NB4 (cell line): Measurements from ENCODE around the gene SLC25A44.

Experiments used
- DNase-seq: peaks from one replicate; pipeline ENCODE4 v3.0.0; 2010; ENCODE audit warnings: low read depth
- H3K4me3 ChIP-seq: one replicate; pipeline ENCODE4 v1.5.1; 2011; ENCODE audit warnings: mild to moderate bottlenecking, low read depth, low read length, moderate library complexity
- CTCF ChIP-seq: IDR thresholded peaks from one replicate; pipeline ENCODE4 v1.5.1; 2012; ENCODE audit warnings: low read depth, low read length
- MAX ChIP-seq: IDR thresholded peaks from 2 replicates; pipeline ENCODE4 v1.6.1; 2011; ENCODE audit warnings: low read depth, low read length
- MYC ChIP-seq: IDR thresholded peaks from 2 replicates; pipeline ENCODE4 v1.6.1; 2011; ENCODE audit warnings: low read depth, low read length
- POLR2A ChIP-seq: IDR thresholded peaks from 2 replicates; pipeline ENCODE4 v1.6.1; 2011; ENCODE audit warnings: mild to moderate bottlenecking; ENCODE audit not compliant: insufficient read length; ENCODE audit errors: extremely low read depth

The SLC25A44 gene

GRCh38 chr1:156160000-156160742 is 33.7 kb upstream of the SLC25A44 start:
- no peak for TF ChIP-seq POLR2A
- TF ChIP-seq CTCF: no peak
- TF ChIP-seq MAX: no peak
- no peak for TF ChIP-seq MYC
- no peak overlapping the region for H3K4me3 ChIP-seq
- DNase-seq: no peak

- no peak overlapping the region for H3K4me3 ChIP-seq
- TF ChIP-seq CTCF (no peak), MYC (no peak), POLR2A (no peak), MAX (no peak)
- DNase-seq: no peak
These were observed 33.1 kb upstream of the SLC25A44 start for GRCh38 chr1:156160743-156161171.

GRCh38 chr1:156162430-156163037 is 31.4 kb upstream of the SLC25A44 start:
- TF ChIP-seq MYC (no peak), POLR2A (no peak), MAX (no peak), CTCF (no peak)
- DNase-seq: no peak
- H3K4me3 ChIP-seq: no peak overlapping the region

GRCh38 chr1:156163712-156164111 is 30.2 kb upstream of the SLC25A44 start:
- TF ChIP-seq MYC (no peak), MAX (no peak), CTCF (no peak), POLR2A (no peak)
- DNase-seq: no peak

GRCh38 chr1:156164125-156164831 is 29.6 kb upstream of the SLC25A44 start:
- H3K4me3 ChIP-seq: no peak overlapping the region
- DNase-seq: no peak
- no peak for TF ChIP-seq MYC
- TF ChIP-seq POLR2A: no peak
- TF ChIP-seq CTCF: no peak
- TF ChIP-seq MAX: no peak

More at GRCh38 chr1:156163712-156164111, 30.2 kb upstream of the SLC25A44 start:
- no peak overlapping the region for H3K4me3 ChIP-seq
